Suprapubic skin (tissue), 3 donors: Measurements from ENCODE around the gene ACACB.

ENCODE experiments used
- EP300 ChIP-seq: sonication (generic); formaldehyde crosslinking; IDR thresholded peaks from one replicate; pipeline ENCODE4 v1.6.1; 2017; ENCODE audit warnings: antibody characterized with exemption
- TF ChIP-seq, protein P1 (sequence below), 2 donors: fragments of 200-600 bp in 1 of 2; fragments of 450-650 bp in 1 of 2; sonication (generic) in 1 of 2; IDR thresholded peaks; one replicate each; pipeline ENCODE4 v1.5.1; 2016 to 2019; ENCODE audit warnings: antibody characterized with exemption in 2 of 2, mild to moderate bottlenecking in 1 of 2, moderate library complexity in 1 of 2

DNA sequence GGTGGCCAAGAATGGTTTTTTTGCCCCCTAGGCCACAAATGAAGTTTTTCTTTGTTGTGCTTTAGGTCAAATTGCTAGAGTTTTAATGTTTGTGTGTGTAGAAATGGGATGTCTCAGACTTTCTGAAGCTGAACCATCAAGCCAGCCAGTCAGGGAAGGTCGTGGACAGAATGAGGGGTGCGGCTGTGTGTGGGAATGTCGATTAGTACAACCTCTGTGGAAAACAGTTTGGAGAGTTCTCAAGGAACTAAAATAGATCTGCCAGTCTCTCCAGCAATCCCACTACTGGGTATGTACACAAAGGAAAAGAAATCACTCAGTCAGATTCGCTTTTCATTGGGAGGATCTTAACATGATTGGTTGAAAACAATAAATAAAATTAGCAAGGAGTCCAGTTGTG, 44.5 kb downstream of the ACACB start:
- TF ChIP-seq, protein P1, sequence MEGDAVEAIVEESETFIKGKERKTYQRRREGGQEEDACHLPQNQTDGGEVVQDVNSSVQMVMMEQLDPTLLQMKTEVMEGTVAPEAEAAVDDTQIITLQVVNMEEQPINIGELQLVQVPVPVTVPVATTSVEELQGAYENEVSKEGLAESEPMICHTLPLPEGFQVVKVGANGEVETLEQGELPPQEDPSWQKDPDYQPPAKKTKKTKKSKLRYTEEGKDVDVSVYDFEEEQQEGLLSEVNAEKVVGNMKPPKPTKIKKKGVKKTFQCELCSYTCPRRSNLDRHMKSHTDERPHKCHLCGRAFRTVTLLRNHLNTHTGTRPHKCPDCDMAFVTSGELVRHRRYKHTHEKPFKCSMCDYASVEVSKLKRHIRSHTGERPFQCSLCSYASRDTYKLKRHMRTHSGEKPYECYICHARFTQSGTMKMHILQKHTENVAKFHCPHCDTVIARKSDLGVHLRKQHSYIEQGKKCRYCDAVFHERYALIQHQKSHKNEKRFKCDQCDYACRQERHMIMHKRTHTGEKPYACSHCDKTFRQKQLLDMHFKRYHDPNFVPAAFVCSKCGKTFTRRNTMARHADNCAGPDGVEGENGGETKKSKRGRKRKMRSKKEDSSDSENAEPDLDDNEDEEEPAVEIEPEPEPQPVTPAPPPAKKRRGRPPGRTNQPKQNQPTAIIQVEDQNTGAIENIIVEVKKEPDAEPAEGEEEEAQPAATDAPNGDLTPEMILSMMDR (IDR thresholded peaks at IDR 0.05): no peak
- no peak for TF ChIP-seq EP300
